DMS114 treated with DMSO at 0.1 percent for 48 hours (cell line): ENCODE data around the gene PRMT7.

Experiments
- DNase-seq: peaks from one replicate; lab custom pipeline; 2025; ENCODE audit not compliant: unreplicated experiment; lab: John Stamatoyannopoulos, UW

The PRMT7 gene

GRCh38 chr16:68373528-68374245 lies 62.9 kb downstream of the PRMT7 start:
- DNase-seq = no peak

GRCh38 chr16:68374246-68374805 lies 63.5 kb downstream of the PRMT7 start:
- DNase-seq = no peak

GRCh38 chr16:68374961-68375660 lies 64.3 kb downstream of the PRMT7 start:
- DNase-seq = no peak

DNA sequence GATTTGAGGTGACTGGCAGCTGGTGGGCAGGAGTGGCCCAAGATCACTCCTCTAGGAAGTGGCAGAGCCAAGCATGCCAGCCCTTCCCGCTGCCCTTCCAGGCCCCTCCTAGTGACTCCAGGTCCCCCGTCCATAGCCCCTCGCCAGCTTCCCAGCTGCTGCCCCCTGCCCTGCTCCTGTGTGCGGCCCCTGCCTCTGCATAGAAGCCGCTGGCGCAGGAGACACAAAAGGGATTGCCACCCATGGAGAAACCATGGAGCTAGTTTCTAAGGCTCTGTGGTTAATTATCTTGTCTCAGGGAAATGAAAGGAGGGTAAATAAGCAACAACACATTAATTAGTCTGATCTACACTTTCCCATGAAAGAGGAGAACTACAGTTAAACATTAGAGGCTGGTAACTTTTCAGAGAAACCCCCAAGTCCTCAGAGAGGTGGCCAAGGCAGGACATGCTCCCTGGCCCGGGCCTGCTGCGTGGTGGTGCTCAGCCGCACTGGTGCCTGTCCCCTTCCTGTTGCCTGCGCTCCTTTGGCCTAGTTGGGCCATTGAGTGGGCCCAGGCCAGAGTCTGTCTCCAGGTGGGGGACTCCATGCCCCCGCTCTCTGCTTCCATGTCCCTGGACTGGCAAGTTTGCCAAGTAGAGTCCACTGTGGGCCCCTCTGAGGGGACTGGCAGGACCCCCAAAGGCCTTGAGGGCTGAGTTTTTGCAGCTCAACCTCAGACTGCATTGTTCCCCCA lies 65.2 kb downstream of the PRMT7 start:
- DNase-seq = no peak

DNA sequence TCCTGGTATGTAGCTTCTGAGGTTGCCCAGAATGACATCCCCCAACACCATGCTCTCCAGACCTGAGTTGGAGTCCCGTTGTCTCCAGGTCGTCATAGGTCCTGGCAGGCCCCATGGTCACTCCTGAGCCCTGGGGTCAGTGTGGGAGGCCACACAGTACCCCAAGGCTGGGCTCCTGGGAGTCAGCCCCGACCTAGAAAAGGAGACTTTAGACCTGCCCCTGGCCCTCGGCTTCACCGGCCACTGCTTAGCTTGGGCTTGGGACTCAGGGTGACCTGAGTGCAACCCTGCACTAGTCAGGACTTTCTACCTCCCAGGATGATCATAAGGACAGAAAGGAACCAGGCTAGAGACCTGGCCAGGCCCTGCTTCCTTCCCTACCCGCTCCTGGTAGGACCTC lies 65.8 kb downstream of the PRMT7 start:
- no peak for DNase-seq

- no peak for DNase-seq
Measured at GRCh38 chr16:68377221-68377620, 66.4 kb downstream of the PRMT7 start.

- no peak for DNase-seq
Measured at GRCh38 chr16:68377667-68378393, 67.0 kb downstream of the PRMT7 start.

- DNase-seq = no peak
Measured at GRCh38 chr16:68378436-68379415, 67.9 kb downstream of the PRMT7 start.

DNA sequence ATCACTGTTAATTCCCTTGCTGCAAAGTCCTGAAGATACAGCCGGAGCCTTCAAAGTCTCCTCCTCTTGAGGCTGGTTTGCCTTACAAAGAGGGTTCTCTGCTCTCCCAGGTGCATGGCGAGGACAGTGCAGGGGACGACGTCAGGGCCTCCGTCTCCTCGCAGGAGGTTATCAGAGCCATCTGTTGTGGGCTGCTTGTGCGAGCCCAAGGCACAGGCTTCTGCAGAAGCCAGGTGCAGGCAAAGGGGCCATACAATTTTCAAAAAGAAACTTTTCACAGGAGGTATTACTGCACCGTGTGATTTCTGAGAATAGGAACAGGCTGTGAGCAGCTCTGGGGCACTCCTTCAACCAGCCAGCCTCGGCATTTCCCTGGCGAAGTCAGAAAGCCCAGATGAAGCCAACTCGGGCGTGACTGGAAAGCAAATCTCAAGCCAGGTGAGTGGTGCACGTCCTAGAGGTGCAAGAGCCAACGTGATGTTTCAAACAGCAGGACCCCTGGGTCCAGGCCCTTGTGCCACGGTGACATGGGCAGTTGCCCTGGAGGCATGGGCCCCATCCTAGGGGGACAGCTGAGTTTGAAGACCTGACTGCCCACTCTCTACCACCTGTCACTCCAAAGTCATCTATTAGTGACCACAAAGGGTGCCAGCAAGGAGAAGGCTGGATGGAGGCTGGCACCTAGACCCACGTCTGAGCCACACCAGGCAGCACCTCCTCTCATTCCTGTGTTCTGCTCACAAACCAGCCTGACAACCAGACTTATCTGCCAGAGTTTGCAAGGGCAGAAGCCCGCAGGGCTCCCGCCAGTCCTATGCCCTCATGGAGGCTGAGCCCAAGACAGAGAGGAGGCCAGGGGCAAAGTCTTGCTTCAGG lies 68.9 kb downstream of the PRMT7 start:
- no peak for DNase-seq

GRCh38 chr16:68380348-68380670 lies 69.5 kb downstream of the PRMT7 start:
- DNase-seq = no peak

GRCh38 chr16:68380676-68381362 lies 70.0 kb downstream of the PRMT7 start:
- no peak for DNase-seq

- no peak for DNase-seq
Measured at GRCh38 chr16:68381363-68381724, 70.5 kb downstream of the PRMT7 start.

DNA sequence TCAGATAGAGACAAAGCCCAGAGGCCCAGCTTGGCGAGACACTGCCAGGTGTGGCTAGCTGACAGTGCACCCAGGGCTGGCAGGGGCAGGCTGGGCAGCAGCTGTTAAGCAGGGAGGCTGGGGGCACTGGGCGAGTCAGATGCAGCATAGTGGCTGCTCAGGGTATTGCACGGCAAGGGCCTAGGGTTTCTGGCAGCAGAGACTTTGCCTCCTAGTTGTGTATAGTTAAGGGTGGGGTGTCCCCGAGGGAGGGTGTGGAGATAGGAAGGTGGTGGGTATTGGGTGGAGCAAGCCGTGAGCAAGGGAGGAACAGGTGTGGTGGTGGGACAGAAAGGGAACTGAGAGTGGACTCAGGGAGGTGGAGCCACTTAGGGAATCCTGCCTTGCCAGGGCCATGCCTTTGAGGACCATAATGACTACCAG lies 71.5 kb downstream of the PRMT7 start:
- no peak for DNase-seq

DNA sequence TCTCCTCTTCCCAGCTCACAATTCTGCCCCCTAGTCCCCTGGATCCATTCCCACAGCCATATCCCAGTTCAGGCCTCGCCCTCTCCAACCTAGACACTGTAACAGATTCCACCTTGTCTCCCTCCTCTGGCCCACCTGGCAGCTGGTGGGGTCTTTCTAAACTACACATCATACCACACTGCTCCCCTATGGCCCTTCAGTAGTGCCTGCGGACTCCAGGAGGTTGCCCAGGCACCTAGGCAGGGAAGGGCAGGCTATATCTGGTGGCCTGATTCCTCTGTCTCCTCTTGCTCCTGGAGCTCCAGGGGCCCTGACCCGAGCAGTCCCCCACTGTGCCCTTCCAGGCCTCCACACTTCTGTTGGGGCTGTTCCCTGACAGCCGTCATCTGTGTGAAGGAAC lies 73.0 kb downstream of the PRMT7 start:
- no peak for DNase-seq

- no peak for DNase-seq
Measured at GRCh38 chr16:68384288-68385161, 73.7 kb downstream of the PRMT7 start.

DNA sequence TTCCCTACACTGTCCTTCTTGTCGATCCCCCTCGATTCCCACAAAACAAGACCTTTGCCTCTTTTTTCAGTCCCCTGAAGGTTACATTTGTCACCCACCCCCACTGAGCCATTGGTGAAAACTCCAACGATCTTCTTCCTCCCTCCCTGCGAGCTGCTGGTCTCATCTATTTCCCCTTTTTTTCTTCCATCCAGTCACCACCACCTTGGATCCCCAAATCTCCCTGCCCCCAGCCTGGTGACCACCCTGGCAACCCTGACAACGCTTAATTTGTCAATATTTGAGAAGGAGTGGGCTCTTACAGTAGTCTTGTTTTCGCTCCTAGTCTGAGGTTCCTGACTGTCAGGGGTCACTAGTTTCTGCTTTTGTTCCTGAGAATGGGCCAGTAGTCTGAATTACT lies 74.6 kb downstream of the PRMT7 start:
- DNase-seq = no peak

GRCh38 chr16:68386628-68387027 lies 75.8 kb downstream of the PRMT7 start:
- no peak for DNase-seq

DNA sequence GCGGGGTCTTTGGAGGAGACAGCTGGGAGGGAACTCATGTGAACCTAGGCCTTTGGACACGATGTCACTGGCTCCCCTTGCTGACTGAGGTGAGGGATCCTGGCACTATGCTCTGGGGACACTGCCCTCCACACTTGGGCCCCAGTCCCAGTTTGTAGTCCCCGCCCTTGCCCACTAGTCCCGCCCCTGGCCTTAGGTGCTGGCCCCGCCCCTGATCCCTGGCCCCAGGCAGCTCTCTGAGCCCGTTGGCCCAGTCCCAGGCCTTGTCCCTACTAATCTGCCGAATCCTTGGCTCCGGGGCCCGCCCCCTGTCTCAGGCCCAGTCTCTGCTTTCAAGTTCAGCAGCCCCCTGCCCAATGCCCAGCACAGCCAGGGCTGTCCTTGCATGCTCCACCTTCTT lies 76.5 kb downstream of the PRMT7 start:
- DNase-seq = no peak
